GM21528 (cell line): ENCODE measurements around the gene PTPMT1.

ENCODE experiments used
- ATAC-seq: cut with Tn5 transposase; IDR thresholded peaks from one replicate; pipeline ENCODE4 v1.9.1; 2021; ENCODE audit warnings: mild to moderate bottlenecking, moderate library complexity; ENCODE audit not compliant: unreplicated experiment, low FRiP score

Gene PTPMT1

GRCh38 chr11:47577460-47578041, 12.2 kb downstream of the PTPMT1 start:
- no peak for ATAC-seq

GRCh38 chr11:47578524-47579494, 13.4 kb downstream of the PTPMT1 start, which contains the start of the genes KBTBD4 and NDUFS3:
TSS of gene KBTBD4 (minus strand) at chr11:47578970. CDS start at chr11:47578951, 19 bp downstream.
TSS of gene NDUFS3 (plus strand) at chr11:47579074. CDS start at chr11:47579092, 18 bp downstream.
- peak; percentile 89 for ATAC-seq

DNA sequence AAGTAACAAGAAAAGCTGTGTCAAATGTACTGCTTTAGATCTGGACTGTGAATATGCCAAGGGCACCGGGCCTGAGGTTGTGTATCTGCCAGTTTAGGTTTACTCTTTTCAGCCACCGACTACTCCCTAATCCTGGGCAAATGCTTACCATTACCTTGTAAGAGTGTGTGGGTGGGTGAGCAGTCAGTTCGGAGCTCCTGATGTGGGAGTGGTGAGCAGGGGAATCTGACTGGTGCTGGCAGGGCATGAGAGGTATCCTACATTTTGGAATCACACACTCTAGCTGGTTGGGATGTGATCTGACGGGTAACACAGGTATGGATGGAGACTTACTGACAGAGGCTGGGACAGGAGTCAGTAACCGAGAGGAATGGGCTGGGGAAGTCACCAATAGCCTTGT, 18.4 kb downstream of the PTPMT1 start:
- ATAC-seq: no peak

DNA sequence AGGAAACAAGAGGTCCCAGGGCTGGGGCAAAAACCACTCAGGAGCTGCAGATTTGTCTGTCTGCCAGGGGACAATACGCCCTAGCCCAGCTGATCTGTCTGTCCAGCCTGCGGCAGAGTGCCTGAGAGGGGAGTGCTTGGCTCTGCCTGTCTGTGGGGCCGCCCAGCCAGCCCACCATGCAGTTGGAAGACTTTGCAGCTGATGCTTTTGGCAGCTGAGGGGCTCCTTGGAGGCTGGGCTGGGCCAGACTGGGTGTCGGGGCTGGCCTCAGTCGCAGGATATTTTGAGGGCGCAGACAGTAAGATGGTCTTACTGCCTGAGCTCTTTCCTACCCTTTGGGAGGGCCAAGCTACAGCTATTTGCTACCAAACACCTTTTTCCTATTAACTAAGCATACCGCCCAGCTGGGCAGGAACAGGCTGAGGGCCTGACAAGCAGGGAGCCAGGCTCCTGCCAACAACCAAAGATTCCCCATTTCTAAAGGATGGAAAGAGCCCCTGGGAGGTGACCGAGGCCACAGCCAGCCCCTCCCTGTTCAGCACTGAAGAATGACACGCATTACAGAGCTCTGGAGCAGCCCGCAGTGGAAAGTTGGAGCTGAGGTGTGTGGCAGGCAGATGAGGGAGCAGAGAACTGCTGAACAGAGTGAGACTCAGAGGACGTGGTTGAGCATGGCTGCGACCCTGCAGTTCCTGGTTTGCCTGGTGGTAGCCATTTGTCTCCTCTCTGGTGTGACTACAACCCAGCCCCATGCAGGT, 20.9 kb downstream of the PTPMT1 start, which contains the start of gene FAM180B:
TSS of gene FAM180B (plus strand) at position 581 of the 758 bp plus-strand sequence. CDS start at position 672, 91 bp downstream.
- ATAC-seq: no peak

GRCh38 chr11:47587039-47587716, 21.8 kb downstream of the PTPMT1 start:
- ATAC-seq: no peak

DNA sequence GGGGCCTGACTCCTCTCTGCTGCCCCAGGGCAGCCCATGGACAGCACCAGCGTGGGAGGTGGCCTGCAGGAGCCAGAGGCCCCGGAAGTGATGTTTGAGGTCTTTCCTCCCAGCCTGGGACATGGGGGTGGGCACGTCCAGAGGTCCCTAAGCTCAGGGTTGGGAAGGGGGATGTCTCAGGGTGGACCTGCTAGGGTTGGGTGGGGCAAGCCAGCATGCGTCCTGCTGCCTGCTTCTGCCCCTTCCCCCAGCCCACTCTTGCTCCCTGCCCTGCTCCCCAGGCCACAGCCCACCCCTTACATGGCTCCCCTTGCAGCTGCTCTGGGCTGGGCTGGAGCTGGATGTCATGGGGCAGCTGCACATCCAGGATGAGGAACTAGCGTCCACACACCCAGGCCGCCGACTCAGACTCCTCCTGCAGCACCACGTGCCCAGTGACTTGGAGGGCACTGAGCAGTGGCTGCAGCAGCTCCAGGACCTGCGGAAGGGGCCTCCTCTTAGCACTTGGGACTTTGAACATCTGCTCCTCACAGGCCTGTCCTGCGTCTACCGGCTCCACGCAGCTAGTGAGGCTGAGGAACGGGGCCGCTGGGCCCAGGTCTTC, 22.4 kb downstream of the PTPMT1 start:
- ATAC-seq: no peak

DNA sequence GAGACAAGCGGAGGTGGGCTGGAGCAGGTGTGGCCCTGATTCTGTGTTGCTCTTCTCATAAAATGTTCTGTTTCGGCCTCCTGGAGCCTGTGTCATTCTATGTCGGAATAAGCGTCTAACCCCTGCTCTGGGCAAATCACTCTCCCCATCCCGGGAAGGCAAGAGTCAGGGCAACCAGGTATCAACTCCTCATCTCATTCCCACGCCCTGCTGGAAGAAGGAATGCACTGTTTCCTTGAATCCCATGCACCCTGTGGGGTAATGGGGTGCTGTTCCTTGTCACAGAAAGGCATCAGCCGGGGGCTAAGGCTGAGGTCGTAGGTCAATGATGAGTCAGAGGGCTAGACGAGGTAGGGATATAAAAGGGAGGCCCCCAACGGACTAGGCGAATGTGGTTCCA, 23.7 kb downstream of the PTPMT1 start:
- no peak for ATAC-seq

- ATAC-seq: no peak
Measured at GRCh38 chr11:47589584-47589976, 24.2 kb downstream of the PTPMT1 start.

DNA sequence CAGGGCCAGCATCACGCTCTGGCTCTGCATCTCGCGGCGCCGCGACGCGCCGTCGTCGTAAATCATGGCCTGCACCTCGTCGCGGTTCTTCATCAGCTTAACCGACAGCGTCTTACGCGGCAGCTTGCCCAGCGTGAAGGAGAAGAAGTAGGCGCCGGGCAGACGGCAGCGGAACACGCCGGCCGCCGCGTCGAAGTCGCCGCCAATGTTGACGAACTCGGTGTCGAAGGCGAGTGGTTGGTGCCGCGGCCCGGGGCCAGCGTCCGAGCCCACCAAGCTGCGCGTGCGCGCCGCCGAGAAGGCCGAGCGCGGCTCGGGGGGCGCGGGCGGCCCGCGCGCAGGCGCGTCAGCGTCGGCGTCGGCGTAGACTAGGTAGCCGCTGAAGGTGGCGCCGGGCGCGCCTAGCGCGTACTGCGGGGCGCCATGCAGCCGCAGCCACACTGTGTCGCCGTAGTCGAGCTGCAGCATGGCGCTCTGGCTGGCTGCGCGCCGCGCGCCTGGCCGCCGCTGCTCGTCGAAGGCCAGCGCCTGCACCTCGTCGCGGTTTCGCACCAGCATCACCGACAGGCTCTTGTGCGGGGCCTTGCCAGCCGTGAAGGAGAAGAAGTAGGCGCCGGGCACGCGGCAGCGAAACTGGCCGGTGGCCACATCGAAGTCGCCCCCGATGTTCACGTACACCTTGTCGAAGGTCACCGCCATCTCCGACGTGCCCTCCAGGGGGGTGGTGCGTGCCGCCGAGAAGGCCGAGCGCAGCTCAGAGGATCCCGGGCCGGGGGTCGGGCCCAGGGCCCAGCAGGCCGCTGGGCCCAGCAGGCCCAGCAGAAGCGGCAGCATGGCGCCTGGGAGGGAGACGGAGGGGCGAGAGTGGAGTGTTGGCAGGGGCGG, 24.8 kb downstream of the PTPMT1 start:
- no peak for ATAC-seq

GRCh38 chr11:47591764-47592163, 26.4 kb downstream of the PTPMT1 start:
- no peak for ATAC-seq

DNA sequence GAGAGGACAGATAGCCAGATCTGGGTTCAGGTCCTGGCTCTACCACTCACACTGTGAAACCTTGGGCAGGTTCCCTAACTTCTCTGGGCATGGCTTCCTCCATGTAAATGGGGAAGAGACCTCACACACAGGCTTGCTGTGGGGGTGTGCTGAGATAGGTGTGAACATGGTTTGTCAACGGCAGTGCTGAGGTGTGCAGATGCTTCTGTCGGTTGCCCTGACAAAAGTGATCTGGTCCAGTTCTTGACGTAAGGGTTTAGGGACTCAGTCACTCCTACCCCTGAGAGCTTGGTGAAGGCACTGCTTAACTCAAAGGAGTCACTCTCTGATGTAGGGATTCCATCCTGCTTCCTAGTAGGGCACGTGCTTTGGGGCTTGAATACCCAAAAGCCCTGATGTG, 26.9 kb downstream of the PTPMT1 start:
- no peak for ATAC-seq

DNA sequence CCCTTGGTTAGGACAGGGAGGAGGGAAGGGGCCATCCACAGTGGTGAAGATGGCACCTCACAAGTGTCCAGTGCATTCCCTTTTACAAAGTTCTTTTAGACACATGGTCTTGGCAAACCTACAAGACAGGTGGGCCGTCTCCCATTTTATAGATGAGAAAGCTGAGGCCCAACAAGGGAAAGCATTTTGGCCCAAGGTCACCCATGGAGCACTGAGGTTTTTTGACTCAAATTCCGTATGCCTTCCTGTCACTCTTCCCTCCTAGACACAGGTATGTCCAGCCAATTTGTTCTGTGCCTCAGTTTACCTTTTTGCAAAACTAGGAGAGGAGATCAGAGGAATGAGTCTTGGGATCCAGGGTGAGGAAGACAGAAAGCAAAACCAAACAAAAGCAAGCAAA, 27.6 kb downstream of the PTPMT1 start:
- no peak for ATAC-seq

DNA sequence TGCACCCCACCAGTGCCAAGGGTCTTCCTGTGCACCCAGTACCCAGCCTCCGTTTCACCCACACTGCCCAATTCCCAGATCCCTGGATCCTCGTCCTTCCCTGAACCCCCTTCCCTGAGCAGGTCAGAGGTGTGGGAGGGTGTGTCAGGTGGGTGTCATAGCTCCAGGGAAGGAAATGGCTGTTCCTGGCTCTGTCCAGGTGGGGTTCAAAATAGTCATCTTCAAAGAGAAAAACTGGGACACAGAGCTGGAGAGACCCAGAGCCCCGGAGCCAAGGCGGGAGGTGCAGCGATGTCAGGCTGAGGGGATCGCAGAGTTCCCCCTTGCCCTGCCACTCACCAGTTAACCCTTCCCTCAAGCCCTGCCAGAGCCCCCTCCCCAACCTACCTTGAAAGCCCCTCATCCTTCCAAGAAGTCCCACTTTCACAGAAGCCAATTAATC, 28.1 kb downstream of the PTPMT1 start:
- no peak for ATAC-seq

DNA sequence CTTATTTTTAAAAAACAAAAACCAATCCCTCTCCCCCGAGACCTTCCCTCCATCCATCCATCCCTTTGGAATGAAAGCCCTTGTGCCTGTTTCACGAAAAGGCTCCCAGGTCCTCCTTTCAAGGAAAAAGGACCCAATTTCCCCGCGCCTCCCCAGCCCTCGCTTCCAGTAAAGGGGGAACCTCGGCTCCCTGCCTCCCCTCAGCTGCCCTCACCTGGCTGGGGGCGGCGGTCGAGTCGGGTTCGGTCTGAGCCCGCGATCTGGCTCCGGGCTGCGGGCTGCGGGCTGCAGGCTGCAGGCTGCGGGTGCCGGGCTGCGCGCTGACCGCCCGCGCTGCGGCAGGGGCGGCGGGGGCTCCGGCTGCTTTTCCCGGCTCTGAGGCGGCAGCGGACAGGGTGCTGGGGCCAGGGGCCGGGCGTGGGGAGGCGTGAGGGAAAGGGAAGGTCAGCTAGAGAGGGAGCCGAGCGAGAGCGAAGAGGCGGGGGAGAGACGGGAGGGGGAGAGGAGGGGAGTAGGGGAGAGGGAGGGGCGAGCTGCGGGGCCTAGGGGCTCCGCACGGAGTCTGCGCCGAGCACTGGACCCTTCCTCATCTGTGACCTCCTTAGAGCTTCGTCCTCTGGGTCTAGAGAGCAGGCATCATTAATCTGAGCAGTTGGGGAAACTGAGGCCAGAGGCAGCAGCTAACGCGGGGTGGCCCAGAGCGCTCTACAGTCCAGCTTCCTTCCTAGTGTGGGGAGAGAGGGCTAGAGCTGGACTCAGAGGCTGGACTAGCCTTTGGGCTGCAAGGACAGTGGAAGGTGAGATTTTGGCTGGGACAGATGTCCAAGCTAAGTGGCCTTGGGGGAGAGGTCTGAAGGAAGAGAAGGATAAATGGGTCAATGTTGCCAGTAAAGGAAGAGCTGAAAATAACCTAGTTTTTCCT, 28.8 kb downstream of the PTPMT1 start, which contains the start of gene C1QTNF4:
TSS of gene C1QTNF4 (minus strand) at position 478 of the 922 bp plus-strand sequence. CDS start 3,601 bp downstream, outside the sequence.
- no peak for ATAC-seq

DNA sequence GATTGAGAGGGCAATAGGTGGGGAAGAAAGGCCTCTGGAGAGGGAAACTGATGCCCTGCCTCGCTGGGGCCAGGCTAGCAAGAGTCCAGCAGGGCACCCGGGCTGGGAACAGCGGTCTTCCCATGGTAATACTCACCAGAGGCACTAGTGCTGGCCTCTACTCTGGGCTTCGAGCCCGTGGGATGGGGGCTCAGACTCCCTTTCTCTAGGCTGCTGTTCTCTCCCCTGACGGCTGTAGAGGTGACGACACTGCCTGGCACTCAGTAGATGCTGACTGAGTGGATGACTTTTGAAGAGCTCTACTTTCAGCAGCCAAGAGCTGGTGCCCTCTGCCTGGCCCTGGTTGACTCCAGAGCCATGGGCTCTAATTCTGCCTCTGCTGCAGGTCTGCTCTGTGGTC, 29.6 kb downstream of the PTPMT1 start:
- no peak for ATAC-seq

DNA sequence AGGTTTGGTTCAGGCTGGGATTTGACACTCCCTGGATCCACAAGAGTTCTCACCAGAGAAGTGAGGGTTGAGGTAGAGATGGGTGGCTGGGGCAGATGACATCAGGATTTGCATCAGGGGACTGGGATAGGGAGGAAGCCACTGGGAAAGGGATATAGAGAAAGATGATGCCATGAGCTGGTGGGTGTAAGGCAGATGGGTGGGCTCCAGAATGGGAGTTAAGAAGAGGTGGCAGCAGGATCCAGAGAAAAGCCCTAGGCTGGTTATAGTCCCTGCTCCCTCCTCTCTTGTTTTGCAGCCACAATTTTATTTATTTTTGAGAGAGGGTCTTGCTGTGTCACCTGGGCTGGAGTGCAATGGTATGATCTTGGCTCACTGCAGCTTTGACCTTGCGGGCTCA, 30.6 kb downstream of the PTPMT1 start:
- ATAC-seq: no peak

- no peak for ATAC-seq
Measured at GRCh38 chr11:47599902-47600301, 34.5 kb downstream of the PTPMT1 start.

DNA sequence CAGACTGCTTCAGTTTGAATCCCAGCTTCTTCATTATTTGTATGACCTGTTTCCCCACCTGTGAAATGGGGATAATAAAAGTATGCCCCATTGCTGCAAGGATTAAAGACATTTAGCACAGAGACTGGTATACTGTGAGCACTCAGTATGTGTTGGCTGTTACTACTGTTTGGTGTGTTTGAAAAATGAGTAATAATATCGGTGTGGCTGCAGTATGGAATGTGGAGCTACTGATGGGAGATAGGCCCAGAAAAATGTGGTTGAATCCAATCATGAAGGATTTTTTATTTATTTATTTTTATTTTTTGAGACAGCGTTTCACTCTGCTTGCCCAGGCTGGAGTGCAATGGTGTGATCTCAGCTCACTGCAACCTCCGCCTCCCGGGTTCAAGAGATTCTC, 37.9 kb downstream of the PTPMT1 start:
- ATAC-seq: no peak
